HEK293T (cell line): ENCODE results near the gene RNF150.

ENCODE experiments used
- FOXA1 ChIP-seq: fragments of 450-650 bp; IDR thresholded peaks from 2 replicates; pipeline ENCODE4 v1.6.1; 2016; ENCODE audit warnings: mild to moderate bottlenecking
- FOXM1 ChIP-seq: fragments of 450-650 bp; IDR thresholded peaks from 2 replicates; pipeline ENCODE4 v1.6.1; 2017; ENCODE audit warnings: mild to moderate bottlenecking, borderline replicate concordance
- SP1 ChIP-seq: fragments of 450-650 bp; IDR thresholded peaks from 2 replicates; pipeline ENCODE4 v1.6.1; 2017
- SUZ12 ChIP-seq: fragments of 450-650 bp; IDR thresholded peaks from 2 replicates; pipeline ENCODE4 v1.6.1; 2016; ENCODE audit warnings: mild to moderate bottlenecking

DNA sequence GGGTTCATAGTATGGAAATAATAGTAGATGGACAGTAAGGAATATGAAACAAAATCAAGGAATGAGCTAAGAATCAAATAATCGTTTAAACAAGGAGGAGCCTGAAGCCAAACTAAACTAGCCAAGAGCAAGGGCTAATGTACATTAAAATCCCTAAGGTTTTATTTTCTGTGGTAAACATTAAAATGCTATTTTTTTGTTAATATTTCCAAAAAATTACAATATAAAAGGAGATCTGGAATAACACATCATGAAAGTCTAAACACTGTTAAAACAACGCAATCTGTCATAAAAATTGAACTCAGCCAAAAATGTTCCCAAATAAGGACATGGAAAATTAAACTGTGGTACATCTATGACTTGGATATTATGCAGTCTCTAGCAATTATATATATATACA is 188.2 kb downstream of the RNF150 start:
- TF ChIP-seq FOXM1 (no peak), SUZ12 (no peak), FOXA1 (no peak), SP1 (no peak)
